ENCODE results near the gene BAG3. TPM values are rescaled to one million over a fixed set of nuclear protein-coding genes. Genes with fewer than 3 reads are reported as not detected.

The BAG3 gene
- polyA plus RNA-seq, 1 donor from 2014 or later: 0.61 TPM

GRCh38 chr10:119702583-119702982 lies 51.4 kb downstream of the BAG3 start:
- H3K27me3 ChIP-seq (ENCODE audit: insufficient read depth, low read depth, low read length): no peaks in the 10 kb centered on the region
- H3K9me3 ChIP-seq (ENCODE audit: low read length): no peaks in the 10 kb centered on the region
- H2AFZ ChIP-seq (ENCODE audit: low read depth, low read length): no peak overlapping the region
- H3K4me3 ChIP-seq (ENCODE audit: low read length): no peak overlapping the region
- H3F3A ChIP-seq (ENCODE audit: insufficient read depth, low read length, poor library complexity, severe bottlenecking): no peaks in the 10 kb centered on the region
- no peaks in the 10 kb centered on the region for H4K20me1 ChIP-seq (ENCODE audit: insufficient read depth)
- no peaks in the 10 kb centered on the region for H3K9me2 ChIP-seq (ENCODE audit: insufficient read depth, low read length)
- no peaks in the 10 kb centered on the region for H3K36me3 ChIP-seq (ENCODE audit: insufficient read depth, low read length)
- H3K79me2 ChIP-seq (replicated peaks; ENCODE audit: insufficient read depth, low read length): no peaks in the 10 kb centered on the region
- H3K4me2 ChIP-seq (ENCODE audit: low read length): no peak overlapping the region
- H3K27ac ChIP-seq (ENCODE audit: low read length): no peak overlapping the region
- no peak for TF ChIP-seq RAD21 (conservative IDR thresholded peaks at IDR 0.05)
- no peak overlapping the region for H3K9ac ChIP-seq (ENCODE audit: low read length)

- Histone ChIP-seq H3K9me2 (ENCODE audit: insufficient read depth, low read length) (no peaks in the 10 kb centered on the region), H3K27me3 (ENCODE audit: insufficient read depth, low read depth, low read length) (no peaks in the 10 kb centered on the region), H3K36me3 (ENCODE audit: insufficient read depth, low read length) (no peaks in the 10 kb centered on the region), H3K4me2 (ENCODE audit: low read length) (no peak overlapping the region), H3K79me2 (replicated peaks; ENCODE audit: insufficient read depth, low read length) (no peaks in the 10 kb centered on the region), H4K20me1 (ENCODE audit: insufficient read depth) (no peaks in the 10 kb centered on the region), H2AFZ (ENCODE audit: low read depth, low read length) (no peak overlapping the region), H3K9ac (ENCODE audit: low read length) (no peak overlapping the region), H3K4me3 (ENCODE audit: low read length) (no peak overlapping the region), H3F3A (ENCODE audit: insufficient read depth, low read length, poor library complexity, severe bottlenecking) (no peaks in the 10 kb centered on the region), H3K27ac (ENCODE audit: low read length) (no peak overlapping the region), H3K9me3 (ENCODE audit: low read length) (no peaks in the 10 kb centered on the region)
- TF ChIP-seq SMC3 (conservative IDR thresholded peaks at IDR 0.05; ENCODE audit: poor library complexity) (no peak), MXI1 (conservative IDR thresholded peaks at IDR 0.05; ENCODE audit: poor library complexity, severe bottlenecking) (no peak), CTCF (IDR thresholded peaks at IDR 0.05; ENCODE audit: poor library complexity, severe bottlenecking) (no peak), POLR2AphosphoS5 (IDR thresholded peaks at IDR 0.05) (no peak), REST (IDR thresholded peaks at IDR 0.05; ENCODE audit: borderline replicate concordance) (no peak), EP300 (conservative IDR thresholded peaks at IDR 0.05; ENCODE audit: poor library complexity, severe bottlenecking) (no peak), TAF1 (IDR thresholded peaks at IDR 0.05; ENCODE audit: low read depth) (no peak), RAD21 (conservative IDR thresholded peaks at IDR 0.05) (no peak), EZH2 (IDR thresholded peaks at IDR 0.05; ENCODE audit: borderline replicate concordance, insufficient read depth, low read length, poor library complexity, severe bottlenecking) (no peak)
Measured at GRCh38 chr10:119703903-119704508, 52.8 kb downstream of the BAG3 start.

Data from neural cell (in vitro differentiated cells).